Progenitor cell of endocrine pancreas (in vitro differentiated cells): ENCODE data around the gene ITPR3. TPM values are rescaled to one million over a fixed set of nuclear protein-coding genes. Genes with fewer than 3 reads are reported as not detected.

Experiments
- DNase-seq: peaks from one replicate; pipeline ENCODE4 v3.0.0; 2021; ENCODE audit warnings: low spot score; ENCODE audit not compliant: unreplicated experiment
- H3K27ac Mint-ChIP-seq: 2 replicates; pipeline ENCODE4 v1.8.0; 2021; ENCODE audit warnings: mild to moderate bottlenecking, moderate library complexity, mixed read lengths
- H3K27me3 Mint-ChIP-seq: 2 replicates; pipeline ENCODE4 v1.8.0; 2021; ENCODE audit warnings: mixed read lengths
- H3K36me3 Mint-ChIP-seq: 2 replicates; pipeline ENCODE4 v1.8.0; 2022; ENCODE audit warnings: mixed read lengths; ENCODE audit not compliant: insufficient read depth
- H3K4me1 Mint-ChIP-seq: 2 replicates; pipeline ENCODE4 v1.8.0; 2021; ENCODE audit warnings: low read depth, mixed read lengths
- H3K4me3 Mint-ChIP-seq: 2 replicates; pipeline ENCODE4 v1.8.0; 2021; ENCODE audit warnings: low read depth, mild to moderate bottlenecking, moderate library complexity, mixed read lengths
- H3K9me3 Mint-ChIP-seq: 2 replicates; pipeline ENCODE4 v1.8.0; 2021; ENCODE audit warnings: low read depth, mixed read lengths
- total RNA-seq: library from RNA; stranded (reverse); gene quantifications from 2 replicates; pipeline ENCODE4 v1.2.1, GENCODE V29; 2021
- TF ChIP-seq, protein P1 (sequence below): fragments of 200-600 bp; sonication (generic); IDR thresholded peaks from one replicate; pipeline ENCODE4 v1.5.0; 2021; ENCODE audit warnings: antibody characterized with exemption, mild to moderate bottlenecking; ENCODE audit not compliant: unreplicated experiment

The ITPR3 gene
- total RNA-seq, 1 donor from 2014 or later = 28.3 TPM

DNA sequence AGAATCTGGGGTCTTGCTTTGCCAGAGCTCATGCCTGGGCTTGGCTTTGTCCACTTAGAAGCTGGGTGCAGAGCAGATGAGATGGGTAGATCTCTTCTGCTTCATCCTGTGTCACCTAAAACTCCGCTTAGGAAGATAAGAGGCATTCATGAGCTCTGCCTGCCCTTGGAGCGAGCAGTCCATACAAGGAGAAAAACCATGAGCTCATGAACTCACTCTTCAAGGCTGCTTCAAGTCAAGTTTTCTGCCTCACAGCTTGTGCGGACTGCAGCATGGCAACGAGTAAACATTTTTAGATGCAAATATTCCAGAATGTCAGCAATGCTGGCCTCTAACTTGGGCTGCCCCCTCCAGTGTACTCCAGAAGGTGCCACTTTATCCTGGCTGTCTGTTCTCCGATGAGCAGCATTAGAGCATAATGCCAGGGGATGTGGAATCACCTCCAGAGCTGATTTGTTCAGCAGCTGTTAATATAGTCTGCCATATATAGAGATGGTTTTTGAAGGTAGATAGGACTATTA is 101.0 kb downstream of the ITPR3 start:
- Mint-ChIP-seq H3K36me3 (no peaks in the 10 kb centered on the region), H3K9me3 (no peaks in the 10 kb centered on the region), H3K4me3 (no peak overlapping the region), H3K27me3 (peaks cover 26% of the 10 kb centered on the region), H3K4me1 (peaks cover 31% of the 10 kb centered on the region), H3K27ac (no peak overlapping the region)
- DNase-seq = no peak
- TF ChIP-seq, protein P1, sequence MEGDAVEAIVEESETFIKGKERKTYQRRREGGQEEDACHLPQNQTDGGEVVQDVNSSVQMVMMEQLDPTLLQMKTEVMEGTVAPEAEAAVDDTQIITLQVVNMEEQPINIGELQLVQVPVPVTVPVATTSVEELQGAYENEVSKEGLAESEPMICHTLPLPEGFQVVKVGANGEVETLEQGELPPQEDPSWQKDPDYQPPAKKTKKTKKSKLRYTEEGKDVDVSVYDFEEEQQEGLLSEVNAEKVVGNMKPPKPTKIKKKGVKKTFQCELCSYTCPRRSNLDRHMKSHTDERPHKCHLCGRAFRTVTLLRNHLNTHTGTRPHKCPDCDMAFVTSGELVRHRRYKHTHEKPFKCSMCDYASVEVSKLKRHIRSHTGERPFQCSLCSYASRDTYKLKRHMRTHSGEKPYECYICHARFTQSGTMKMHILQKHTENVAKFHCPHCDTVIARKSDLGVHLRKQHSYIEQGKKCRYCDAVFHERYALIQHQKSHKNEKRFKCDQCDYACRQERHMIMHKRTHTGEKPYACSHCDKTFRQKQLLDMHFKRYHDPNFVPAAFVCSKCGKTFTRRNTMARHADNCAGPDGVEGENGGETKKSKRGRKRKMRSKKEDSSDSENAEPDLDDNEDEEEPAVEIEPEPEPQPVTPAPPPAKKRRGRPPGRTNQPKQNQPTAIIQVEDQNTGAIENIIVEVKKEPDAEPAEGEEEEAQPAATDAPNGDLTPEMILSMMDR = no peak

DNA sequence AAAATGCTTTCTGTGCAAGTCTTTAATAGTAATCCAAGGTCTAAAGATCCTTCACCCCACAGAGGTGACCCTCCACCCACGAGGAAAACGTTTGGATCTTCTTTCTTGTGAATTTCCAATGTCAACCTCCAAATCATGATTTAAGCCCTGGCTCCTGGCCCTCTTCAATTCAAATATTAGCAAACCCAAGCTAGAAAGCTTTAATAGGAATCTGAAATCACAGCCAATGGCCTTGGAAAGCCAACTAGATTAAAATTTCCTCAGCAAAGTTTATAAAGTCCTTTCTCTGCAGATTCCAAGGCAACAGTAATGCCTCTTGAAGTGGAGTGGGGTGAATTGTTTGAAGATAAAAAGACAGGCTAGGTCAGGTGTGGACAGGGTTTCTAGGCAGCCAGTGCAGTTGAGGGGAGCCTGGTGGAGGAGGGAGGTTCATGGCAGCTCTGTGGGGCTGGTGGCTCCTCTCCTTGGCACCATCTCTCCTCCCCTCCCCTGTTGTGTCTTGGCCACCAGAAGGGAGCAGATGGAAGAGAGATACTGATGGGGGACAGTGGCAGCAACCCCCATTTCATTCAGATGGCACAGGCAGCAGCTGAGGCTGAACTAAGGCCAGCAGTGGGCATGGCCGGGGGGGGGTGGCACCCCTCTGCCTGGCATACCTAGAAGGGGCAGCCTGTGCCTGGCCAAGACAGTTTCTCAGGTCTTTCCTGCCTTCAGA is 102.4 kb downstream of the ITPR3 start:
- DNase-seq = no peak
- peaks cover 25% of the 10 kb centered on the region for H3K4me1 Mint-ChIP-seq
- H3K4me3 Mint-ChIP-seq = no peak overlapping the region
- H3K36me3 Mint-ChIP-seq = no peaks in the 10 kb centered on the region
- no peaks in the 10 kb centered on the region for H3K9me3 Mint-ChIP-seq
- TF ChIP-seq, protein P1 = no peak
- peaks cover 27% of the 10 kb centered on the region for H3K27me3 Mint-ChIP-seq
- H3K27ac Mint-ChIP-seq = no peak overlapping the region

DNA sequence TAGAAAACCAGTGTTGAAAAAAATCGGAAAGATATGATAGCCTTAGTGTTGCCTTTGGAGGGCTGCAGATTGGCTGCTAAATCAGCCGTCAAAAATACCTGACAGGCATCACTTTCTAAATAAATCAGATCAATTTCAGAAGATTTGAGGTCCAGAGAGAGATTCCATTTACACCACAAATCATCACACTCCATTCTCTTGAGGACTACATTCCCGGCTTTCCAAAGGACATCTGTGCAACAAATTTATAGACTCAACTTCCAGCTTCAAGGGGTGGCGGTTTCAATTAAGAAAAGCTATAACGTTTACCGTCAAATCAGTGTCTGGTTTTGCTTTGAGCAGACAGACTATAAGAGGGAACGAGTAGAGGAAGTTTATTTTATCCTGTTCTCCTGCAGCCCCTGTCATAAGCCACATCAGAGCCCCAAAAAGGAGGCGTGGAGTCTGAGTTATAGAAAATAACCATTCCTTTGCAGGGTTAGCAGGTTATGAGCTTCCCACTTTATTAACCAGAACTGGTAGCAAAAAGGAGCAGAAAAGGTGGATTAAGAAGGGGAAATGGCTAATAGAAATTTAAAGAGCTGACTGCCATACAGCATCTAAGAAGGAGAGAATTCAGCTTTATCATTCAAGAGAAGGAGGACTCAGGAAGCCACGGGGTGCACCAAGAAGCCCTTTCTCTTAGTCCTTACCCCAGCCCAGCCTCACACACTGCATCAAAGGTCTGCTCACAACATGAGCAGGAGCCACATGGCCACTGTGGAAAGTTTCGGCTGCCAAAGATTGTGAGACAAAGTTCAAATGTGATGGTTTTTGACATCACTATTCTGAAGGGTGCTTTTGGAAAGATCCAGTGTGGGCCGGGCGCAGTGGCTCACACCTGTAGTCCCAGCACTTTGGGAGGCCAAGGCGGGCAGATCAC is 103.2 kb downstream of the ITPR3 start:
- H3K4me3 Mint-ChIP-seq = no peak overlapping the region
- H3K27me3 Mint-ChIP-seq = peaks cover 32% of the 10 kb centered on the region
- H3K4me1 Mint-ChIP-seq = peaks cover 23% of the 10 kb centered on the region
- no peaks in the 10 kb centered on the region for H3K9me3 Mint-ChIP-seq
- no peak for DNase-seq
- H3K36me3 Mint-ChIP-seq = no peaks in the 10 kb centered on the region
- H3K27ac Mint-ChIP-seq = no peak overlapping the region
- TF ChIP-seq, protein P1 = no peak

DNA sequence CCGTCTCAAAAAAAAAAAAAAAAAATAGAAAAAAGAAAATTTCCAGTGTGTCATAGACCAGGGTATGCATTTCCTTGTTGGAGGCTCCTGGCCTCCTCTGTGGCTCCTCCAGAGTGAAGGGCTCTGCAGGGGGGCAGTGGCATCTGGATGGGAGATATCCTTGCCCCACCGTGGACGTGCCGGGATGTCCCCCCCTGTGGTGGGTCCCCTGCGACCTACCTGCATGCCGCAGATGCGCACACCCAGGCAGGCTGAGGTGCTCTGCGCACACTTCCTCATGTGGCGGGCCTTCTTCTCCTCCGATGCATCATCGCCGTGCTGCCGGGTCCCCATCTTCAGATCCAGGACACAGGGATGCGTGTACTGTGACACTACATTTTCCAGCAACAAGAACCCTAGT is 104.1 kb downstream of the ITPR3 start:
- H3K4me1 Mint-ChIP-seq = peaks cover 20% of the 10 kb centered on the region
- no peak overlapping the region for H3K27ac Mint-ChIP-seq
- no peak for DNase-seq
- TF ChIP-seq, protein P1 = no peak
- no peaks in the 10 kb centered on the region for H3K36me3 Mint-ChIP-seq
- H3K27me3 Mint-ChIP-seq = peaks cover 36% of the 10 kb centered on the region
- no peak overlapping the region for H3K4me3 Mint-ChIP-seq
- H3K9me3 Mint-ChIP-seq = no peaks in the 10 kb centered on the region
